SK-N-SH (cell line): Measurements from ENCODE around the gene SMC1A. TPM values are rescaled to one million over a fixed set of nuclear protein-coding genes. Genes with fewer than 3 reads are reported as not detected.
"Not testable (repeated sequence)": the region's sequence is repeated elsewhere in the genome, so short reads cannot be mapped to it uniquely, and the experiment has no call there.

Experiments used
- CTCF ChIA-PET: fragments of 300-600, 350-600 bp; formaldehyde crosslinking; extraction: SDS; loops from one replicate; lab custom pipeline; 2021; lab: Yijun Ruan, JAX
- POLR2A ChIA-PET: fragments of 350-600 bp; sonication (Branson Sonifier 250); formaldehyde crosslinking; extraction: SDS; loops from one replicate; lab custom pipeline; 2020; ENCODE audit warnings: antibody characterized with exemption, inconsistent platforms; lab: Yijun Ruan, JAX
- DNase-seq: peaks from one replicate; pipeline ENCODE4 v3.0.0; 2012
- H2AFZ ChIP-seq: fragments of 200-600 bp; sonication (generic); 2 replicates; pipeline ENCODE4 v1.8.1; 2016; ENCODE audit warnings: antibody characterized with exemption, mild to moderate bottlenecking, low read depth
- H3F3A ChIP-seq: fragments of 200-600 bp; sonication (generic); replicated peaks from 2 replicates; pipeline ENCODE3; 2016; ENCODE audit warnings: antibody characterized with exemption, mild to moderate bottlenecking; ENCODE audit not compliant: insufficient read depth
- H3K27ac ChIP-seq, 2 experiments: fragments of 200-500 bp in 1 of 2; fragments of 200-600 bp in 1 of 2; sonication (Bioruptor generic) in 1 of 2; sonication (generic), shearing (Covaris generic) in 1 of 2; 2 replicates each; pipeline versions ENCODE4 v1.5.1 to v1.6.1; 2014 to 2016; ENCODE audit warnings: low read depth in 2 of 2, inconsistent platforms in 1 of 2, low read length in 1 of 2, mild to moderate bottlenecking in 1 of 2, mixed read lengths in 1 of 2
- H3K27me3 ChIP-seq: fragments of 200-600 bp; sonication (generic), shearing (Covaris generic); 2 replicates; pipeline ENCODE4 v1.6.1; 2016; ENCODE audit warnings: mixed run types; ENCODE audit not compliant: insufficient read depth
- H3K36me3 ChIP-seq, 2 experiments: fragments of 200-500 bp in 1 of 2; fragments of 200-600 bp in 1 of 2; sonication (Bioruptor generic) in 1 of 2; sonication (generic) in 1 of 2; replicated peaks in 1 of 2; 2 replicates each; pipeline versions ENCODE3 to v1.5.1; 2014 to 2016; ENCODE audit warnings: low read length in 1 of 2, mild to moderate bottlenecking in 1 of 2; ENCODE audit not compliant: insufficient read depth in 2 of 2, control insufficient read depth in 1 of 2
- H3K4me1 ChIP-seq, 2 experiments: fragments of 200-500 bp in 1 of 2; fragments of 200-600 bp in 1 of 2; sonication (Bioruptor generic) in 1 of 2; sonication (generic), shearing (Covaris generic) in 1 of 2; 2 replicates each; pipeline versions ENCODE4 v1.5.1 to v1.6.1; 2014 to 2016; ENCODE audit warnings: low read depth in 1 of 2, low read length in 1 of 2, mixed run types in 1 of 2; ENCODE audit not compliant: insufficient read depth in 2 of 2, control insufficient read depth in 1 of 2
- H3K4me2 ChIP-seq: fragments of 200-600 bp; sonication (generic), shearing (Covaris generic); 2 replicates; pipeline ENCODE4 v1.6.1; 2017; ENCODE audit warnings: mixed run types
- H3K4me3 ChIP-seq, 2 experiments: fragments of 200-500 bp in 1 of 2; fragments of 200-600 bp in 1 of 2; sonication (Bioruptor generic) in 1 of 2; sonication (generic), shearing (Covaris generic) in 1 of 2; 2 replicates each; pipeline versions ENCODE4 v1.5.1 to v1.8.1; 2014 to 2016; ENCODE audit warnings: low read depth in 2 of 2, inconsistent platforms in 1 of 2, low read length in 1 of 2, mild to moderate bottlenecking in 1 of 2, mixed read lengths in 1 of 2, moderate library complexity in 1 of 2
- H3K79me2 ChIP-seq: fragments of 200-600 bp; sonication (generic); 2 replicates; pipeline ENCODE4 v1.8.1; 2017; ENCODE audit warnings: mild to moderate bottlenecking; ENCODE audit not compliant: insufficient read depth
- H3K9ac ChIP-seq: fragments of 200-600 bp; sonication (generic); 2 replicates; pipeline ENCODE4 v1.6.1; 2017; ENCODE audit warnings: mixed run types
- H3K9me2 ChIP-seq: fragments of 200-600 bp; sonication (generic); 2 replicates; pipeline ENCODE4 v1.6.1; 2017; ENCODE audit warnings: mixed run types
- H3K9me3 ChIP-seq: fragments of 200-600 bp; sonication (generic); 2 replicates; pipeline ENCODE4 v1.6.1; 2017; ENCODE audit warnings: mixed run types, mild to moderate bottlenecking, moderate library complexity
- H4K20me1 ChIP-seq: fragments of 200-600 bp; sonication (generic); 2 replicates; pipeline ENCODE4 v1.6.1; 2017; ENCODE audit warnings: mild to moderate bottlenecking, mixed run types; ENCODE audit not compliant: insufficient read depth
- CHD2 ChIP-seq: fragments of 150-350 bp; IDR thresholded peaks from 2 replicates; pipeline ENCODE4 v1.6.1; 2018; ENCODE audit warnings: low read length; ENCODE audit not compliant: partially characterized antibody
- ELF1 ChIP-seq: IDR thresholded peaks from 2 replicates; pipeline ENCODE4 v1.4.0; 2012
- EZH2phosphoT487 ChIP-seq: fragments of 200-600 bp; sonication (generic); IDR thresholded peaks from 2 replicates; pipeline ENCODE4 v1.6.1; 2017; ENCODE audit warnings: low read depth, mixed run types, mild to moderate bottlenecking, antibody characterized with exemption, moderate library complexity, borderline replicate concordance
- MAX ChIP-seq: IDR thresholded peaks from 2 replicates; pipeline ENCODE4 v1.4.0; 2012; ENCODE audit warnings: low read depth
- NFIC ChIP-seq: IDR thresholded peaks from 2 replicates; pipeline ENCODE4 v1.4.0; 2012; ENCODE audit warnings: borderline replicate concordance
- POLR2AphosphoS5 ChIP-seq: IDR thresholded peaks from 2 replicates; pipeline ENCODE4 v1.6.1; 2012; ENCODE audit warnings: low read depth, low read length
- RAD21 ChIP-seq: IDR thresholded peaks from 2 replicates; pipeline ENCODE4 v1.6.1; 2012; ENCODE audit warnings: mild to moderate bottlenecking, low read length
- RCOR1 ChIP-seq: fragments of 150-350 bp; IDR thresholded peaks from 2 replicates; pipeline ENCODE4 v1.6.1; 2017; ENCODE audit warnings: antibody characterized with exemption, low read length
- YY1 ChIP-seq: IDR thresholded peaks from 2 replicates; pipeline ENCODE4 v1.4.0; 2012; ENCODE audit warnings: low read depth, mild to moderate bottlenecking
- WGBS: methylation state at CpG from one replicate; pipeline ENCODE4 v1.1.6; 2017; ENCODE audit warnings: low lambda C conversion rate; 5-methylcytosine and 5-hydroxymethylcytosine counted together
- polyA plus RNA-seq, 3 experiments: library from polyadenylated mRNA; depleted of rRNA; stranded (reverse); fragments of >200 nt; gene quantifications; 2 replicates each; pipeline ENCODE4 v1.2.3, GENCODE V29; 2012

SMC1A gene
- polyA plus RNA-seq, 1 of the 3 experiments (the other 2 are of a cell fraction) = 34.6 TPM

- Histone ChIP-seq H3K27ac (no peak overlapping the region), H3K4me1 (no peaks in the 10 kb centered on the region), H3F3A (peaks cover 5% of the 10 kb centered on the region), H3K4me3 (no peak overlapping the region), H3K27me3 (no peaks in the 10 kb centered on the region), H3K4me2 (no peak overlapping the region)
- WGBS = 76% methylated on average over 2 of the region's 2 CpGs
- no peak for TF ChIP-seq POLR2AphosphoS5
- TF ChIP-seq EZH2phosphoT487 = no peak
- TF ChIP-seq ELF1 = no peak
- TF ChIP-seq RAD21 = no peak
- TF ChIP-seq MAX = no peak
- TF ChIP-seq, all 33 proteins: peak for 0
- POLR2A ChIA-PET = no interaction called here
- Histone ChIP-seq H3K79me2 (no peaks in the 10 kb centered on the region), H3K9ac (no peak overlapping the region), H3K9me2 (no peaks in the 10 kb centered on the region), H4K20me1 (no peaks in the 10 kb centered on the region), H3K36me3 (peaks cover 0 to 14% of the 10 kb centered on the region in 2 experiments), H2AFZ (no peak overlapping the region), H3K9me3 (no peaks in the 10 kb centered on the region)
- CTCF ChIA-PET = no interaction called here
- no peak for DNase-seq
These were observed 49.1 kb downstream of the SMC1A start for GRCh38 chrX:53373307-53373706.

- H3K27me3 ChIP-seq, H4K20me1 ChIP-seq, H3K4me3 ChIP-seq, H3K4me1 ChIP-seq, H3K9me3 ChIP-seq, H3K9me2 ChIP-seq, H3K27ac ChIP-seq, H3K9ac ChIP-seq, DNase-seq, H2AFZ ChIP-seq, POLR2A ChIA-PET, H3F3A ChIP-seq, CTCF ChIA-PET, H3K4me2 ChIP-seq, H3K36me3 ChIP-seq, H3K79me2 ChIP-seq: not testable (repeated sequence)
- WGBS = 78% methylated on average over 1 of the region's 1 CpG
These were observed 56.0 kb downstream of the SMC1A start for GRCh38 chrX:53366454-53366853.

GRCh38 chrX:53362449-53362848 lies 60.0 kb downstream of the SMC1A start:
- 84% methylated on average over 2 of the region's 2 CpGs for WGBS
- H3K79me2 ChIP-seq = no peaks in the 10 kb centered on the region
- no peaks in the 10 kb centered on the region for H3K36me3 ChIP-seq
- no peak overlapping the region for H3K27ac ChIP-seq
- no peaks in the 10 kb centered on the region for H3K9me2 ChIP-seq
- H2AFZ ChIP-seq = no peak overlapping the region
- H3K4me2 ChIP-seq = no peak overlapping the region
- no peaks in the 10 kb centered on the region for H4K20me1 ChIP-seq
- no peak for DNase-seq
- ChIA-PET CTCF (interaction anchor here (0.8 kb wide), 1 partner anchor 49 kb away, joined by 3 read pairs; no protein-coding TSS in a partner anchor), POLR2A (no interaction called here)
- TF ChIP-seq NFIC (no peak), YY1 (no peak), CHD2 (no peak), RCOR1 (no peak)
- peaks cover 0 to 3% of the 10 kb centered on the region in 2 experiments; a peak in 1 of 4 replicates for H3K4me1 ChIP-seq
- H3K9ac ChIP-seq = no peak overlapping the region
- no peaks in the 10 kb centered on the region for H3K9me3 ChIP-seq
- H3K27me3 ChIP-seq = no peaks in the 10 kb centered on the region
- H3K4me3 ChIP-seq = no peak overlapping the region
- H3F3A ChIP-seq = no peaks in the 10 kb centered on the region
